Panc1 (cell line): ENCODE data around the gene APOC3.

Source experiments
- POLR2AphosphoS5 ChIP-seq: IDR thresholded peaks from 2 replicates; pipeline ENCODE4 v1.6.1; 2012; ENCODE audit warnings: mild to moderate bottlenecking, low read depth, low read length, moderate library complexity
- TF ChIP-seq, protein P1 (sequence below): fragments of 450-650 bp; IDR thresholded peaks from 2 replicates; pipeline ENCODE4 v1.5.1; 2017; ENCODE audit warnings: mild to moderate bottlenecking

DNA sequence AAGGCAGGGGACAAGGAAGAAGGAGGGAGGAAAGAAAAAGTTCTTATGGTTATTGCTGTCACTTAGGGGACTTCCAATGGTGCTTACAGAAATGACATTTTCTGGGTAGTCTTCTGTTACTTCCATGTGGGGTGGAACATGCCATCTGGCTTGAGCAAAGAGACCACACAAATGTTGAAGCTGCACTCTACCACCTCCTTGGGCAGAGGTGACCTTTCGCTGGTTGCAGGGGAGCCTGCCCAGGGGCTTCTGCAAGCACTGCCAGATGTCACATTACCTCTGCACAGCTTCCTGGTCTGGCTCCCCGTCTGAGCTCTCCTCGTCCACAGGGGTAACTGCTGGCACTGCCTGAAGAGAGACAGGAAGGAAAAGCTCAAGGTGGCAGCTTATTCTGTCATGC is 40.3 kb downstream of the APOC3 start:
- TF ChIP-seq POLR2AphosphoS5: no peak
- TF ChIP-seq, protein P1, sequence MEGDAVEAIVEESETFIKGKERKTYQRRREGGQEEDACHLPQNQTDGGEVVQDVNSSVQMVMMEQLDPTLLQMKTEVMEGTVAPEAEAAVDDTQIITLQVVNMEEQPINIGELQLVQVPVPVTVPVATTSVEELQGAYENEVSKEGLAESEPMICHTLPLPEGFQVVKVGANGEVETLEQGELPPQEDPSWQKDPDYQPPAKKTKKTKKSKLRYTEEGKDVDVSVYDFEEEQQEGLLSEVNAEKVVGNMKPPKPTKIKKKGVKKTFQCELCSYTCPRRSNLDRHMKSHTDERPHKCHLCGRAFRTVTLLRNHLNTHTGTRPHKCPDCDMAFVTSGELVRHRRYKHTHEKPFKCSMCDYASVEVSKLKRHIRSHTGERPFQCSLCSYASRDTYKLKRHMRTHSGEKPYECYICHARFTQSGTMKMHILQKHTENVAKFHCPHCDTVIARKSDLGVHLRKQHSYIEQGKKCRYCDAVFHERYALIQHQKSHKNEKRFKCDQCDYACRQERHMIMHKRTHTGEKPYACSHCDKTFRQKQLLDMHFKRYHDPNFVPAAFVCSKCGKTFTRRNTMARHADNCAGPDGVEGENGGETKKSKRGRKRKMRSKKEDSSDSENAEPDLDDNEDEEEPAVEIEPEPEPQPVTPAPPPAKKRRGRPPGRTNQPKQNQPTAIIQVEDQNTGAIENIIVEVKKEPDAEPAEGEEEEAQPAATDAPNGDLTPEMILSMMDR: no peak
